Upper lobe of left lung (tissue), 6 donors: ENCODE results near the gene GYG1. TPM values are rescaled to one million over a fixed set of nuclear protein-coding genes. Genes with fewer than 3 reads are reported as not detected.

ENCODE experiments used
- ATAC-seq, 2 donors: fragments of 200-7000 bp; cut with Tn5 transposase; one replicate each; pipeline ENCODE4 v1.9.1; 2022; ENCODE audit warnings: mild to moderate bottlenecking in 2 of 2, moderate library complexity in 2 of 2; ENCODE audit not compliant: low FRiP score in 2 of 2
- DNase-seq, 2 donors: peaks; one replicate each; pipeline ENCODE4 v3.0.0-alpha.2; 2019 to 2020
- H3K27ac ChIP-seq, 4 donors: fragments of 200-600 bp; sonication (generic); one replicate each; pipeline ENCODE4 v1.5.1; 2016 to 2019
- H3K27me3 ChIP-seq, 4 donors: fragments of 200-600 bp; sonication (generic); one replicate each; pipeline ENCODE4 v1.5.1; 2017 to 2019
- H3K36me3 ChIP-seq, 4 donors: fragments of 200-600 bp; sonication (generic); one replicate each; pipeline ENCODE4 v1.5.1; 2016 to 2019
- H3K4me1 ChIP-seq, 4 donors: fragments of 200-600 bp; sonication (generic); one replicate each; pipeline ENCODE4 v1.5.1; 2018 to 2019
- H3K4me3 ChIP-seq, 4 donors: fragments of 200-600 bp; sonication (generic); one replicate each; pipeline ENCODE4 v1.5.1; 2017 to 2019; ENCODE audit warnings: mild to moderate bottlenecking in 2 of 4, moderate library complexity in 1 of 4
- H3K9me3 ChIP-seq, 4 donors: fragments of 200-600 bp; sonication (generic); one replicate each; pipeline ENCODE4 v1.5.1; 2018 to 2019
- CTCF ChIP-seq, 6 experiments: fragments of 450-650 bp in 4 of 6; fragments of 200-600 bp in 2 of 6; sonication (generic) in 2 of 6; IDR thresholded peaks; one replicate each; pipeline ENCODE4 v1.5.1; 2016 to 2019; ENCODE audit warnings: antibody characterized with exemption in 6 of 6
- EP300 ChIP-seq, 4 donors: sonication (generic); formaldehyde crosslinking; IDR thresholded peaks; one replicate each; pipeline ENCODE4 v1.5.1; 2017; ENCODE audit warnings: antibody characterized with exemption in 4 of 4, control low read depth in 2 of 4
- POLR2A ChIP-seq, 4 donors: fragments of 450-650 bp; IDR thresholded peaks; one replicate each; pipeline ENCODE4 v1.5.1; 2016 to 2017; ENCODE audit warnings: antibody characterized with exemption in 4 of 4, mild to moderate bottlenecking in 2 of 4
- POLR2AphosphoS5 ChIP-seq, 2 donors: sonication (generic); formaldehyde crosslinking; IDR thresholded peaks; one replicate each; pipeline ENCODE4 v1.5.1; 2017; ENCODE audit warnings: antibody characterized with exemption in 2 of 2
- WGBS, 2 donors: methylation state at CpG; one replicate each; pipeline ENCODE4 v1.1.5; 2017 to 2018; 5-methylcytosine and 5-hydroxymethylcytosine counted together
- total RNA-seq, 6 donors: library from RNA; depleted of rRNA in 4 of 6; stranded (reverse); fragments of >200 nt in 4 of 6; gene quantifications; one replicate each; pipeline versions ENCODE4 v1.1.0 to v1.2.1, GENCODE V29; 2016 to 2021
- donor health status: DM: no; HTN: no; CAD: no; lungs with moderate emphysema.
- donor health status: DM: no; HTN: yes; CAD: no; lungs with severe emphysema.

The GYG1 gene
- total RNA-seq, 6 donors from 2014 or later, result 10.5 to 48.6 (median 31.5) TPM

GRCh38 chr3:148999806-149000205 is 8.5 kb downstream of the GYG1 start:
- Histone ChIP-seq H3K4me1 (peaks cover 0 to 15% (median 13%) of the 10 kb centered on the region in 4 donors), H3K27ac (peak overlapping the region; percentile 39 to 65 (median 52)), H3K27me3 (no peaks in the 10 kb centered on the region), H3K9me3 (no peaks in the 10 kb centered on the region), H3K4me3 (no peak overlapping the region), H3K36me3 (peaks cover 0 to 60% (median 22%) of the 10 kb centered on the region in 4 donors)
- ATAC-seq (no peak), DNase-seq (no peak)
- TF ChIP-seq CTCF (IDR thresholded peaks at IDR 0.05) (no peak), POLR2AphosphoS5 (IDR thresholded peaks at IDR 0.05) (no peak), POLR2A (IDR thresholded peaks at IDR 0.05) (no peak), EP300 (IDR thresholded peaks at IDR 0.05) (no peak)
- WGBS, 2 donors, result 69 to 77% methylated on average over 3 of the region's 3 CpGs

- H3K27ac ChIP-seq, result peak overlapping the region; percentile 39 to 65 (median 52)
These were observed 8.9 kb downstream of the GYG1 start for GRCh38 chr3:149000206-149000745.

GRCh38 chr3:149001727-149002126 is 10.4 kb downstream of the GYG1 start:
- WGBS, 2 donors, result 76 to 91% methylated on average over 3 of the region's 3 CpGs
- Histone ChIP-seq H3K4me1 (peaks cover 0 to 15% (median 13%) of the 10 kb centered on the region in 4 donors), H3K36me3 (peaks cover 0 to 49% (median 9%) of the 10 kb centered on the region in 4 donors), H3K27me3 (no peaks in the 10 kb centered on the region), H3K27ac (no peak overlapping the region), H3K9me3 (no peaks in the 10 kb centered on the region), H3K4me3 (no peak overlapping the region)
- ATAC-seq (no peak), DNase-seq (no peak)
- TF ChIP-seq POLR2AphosphoS5 (IDR thresholded peaks at IDR 0.05), result no peak
- TF ChIP-seq EP300 (IDR thresholded peaks at IDR 0.05), result no peak
- TF ChIP-seq CTCF (IDR thresholded peaks at IDR 0.05), result no peak
- TF ChIP-seq POLR2A (IDR thresholded peaks at IDR 0.05), result no peak

More at GRCh38 chr3:149000206-149000745, 8.9 kb downstream of the GYG1 start:
- H3K27me3 ChIP-seq, result no peaks in the 10 kb centered on the region
- TF ChIP-seq EP300 (IDR thresholded peaks at IDR 0.05) (no peak), POLR2A (IDR thresholded peaks at IDR 0.05) (no peak), CTCF (IDR thresholded peaks at IDR 0.05) (no peak), POLR2AphosphoS5 (IDR thresholded peaks at IDR 0.05) (no peak)
- DNase-seq, result no peak
- ATAC-seq, result no peak
- 59 to 63% methylated on average over 3 of the region's 3 CpGs for WGBS, 2 donors
- peaks cover 0 to 60% (median 19%) of the 10 kb centered on the region in 4 donors for H3K36me3 ChIP-seq
- H3K9me3 ChIP-seq, result no peaks in the 10 kb centered on the region
- peaks cover 0 to 15% (median 13%) of the 10 kb centered on the region in 4 donors for H3K4me1 ChIP-seq
- no peak overlapping the region for H3K4me3 ChIP-seq

- no peak overlapping the region for H3K27ac ChIP-seq
These were observed 12.4 kb downstream of the GYG1 start for GRCh38 chr3:149003653-149004305.

More at GRCh38 chr3:149003653-149004305, 12.4 kb downstream of the GYG1 start:
- no peak for ATAC-seq
- Histone ChIP-seq H3K4me3 (no peak overlapping the region), H3K27me3 (no peaks in the 10 kb centered on the region), H3K9me3 (no peaks in the 10 kb centered on the region), H3K4me1 (peaks cover 0 to 12% (median 8%) of the 10 kb centered on the region in 4 donors), H3K36me3 (peaks cover 0 to 51% (median 8%) of the 10 kb centered on the region in 4 donors)
- WGBS, 2 donors, result 80 to 84% methylated on average over 6 of the region's 6 CpGs
- DNase-seq, result no peak
- TF ChIP-seq CTCF (IDR thresholded peaks at IDR 0.05) (no peak), POLR2A (IDR thresholded peaks at IDR 0.05) (no peak), POLR2AphosphoS5 (IDR thresholded peaks at IDR 0.05) (no peak), EP300 (IDR thresholded peaks at IDR 0.05) (no peak)
